ENCODE data around the gene PSMC6. TPM values are rescaled to one million over a fixed set of nuclear protein-coding genes. Genes with fewer than 3 reads are reported as not detected.

Gene PSMC6
- 53.4 and 53.8 TPM in 2 replicates for total RNA-seq

DNA sequence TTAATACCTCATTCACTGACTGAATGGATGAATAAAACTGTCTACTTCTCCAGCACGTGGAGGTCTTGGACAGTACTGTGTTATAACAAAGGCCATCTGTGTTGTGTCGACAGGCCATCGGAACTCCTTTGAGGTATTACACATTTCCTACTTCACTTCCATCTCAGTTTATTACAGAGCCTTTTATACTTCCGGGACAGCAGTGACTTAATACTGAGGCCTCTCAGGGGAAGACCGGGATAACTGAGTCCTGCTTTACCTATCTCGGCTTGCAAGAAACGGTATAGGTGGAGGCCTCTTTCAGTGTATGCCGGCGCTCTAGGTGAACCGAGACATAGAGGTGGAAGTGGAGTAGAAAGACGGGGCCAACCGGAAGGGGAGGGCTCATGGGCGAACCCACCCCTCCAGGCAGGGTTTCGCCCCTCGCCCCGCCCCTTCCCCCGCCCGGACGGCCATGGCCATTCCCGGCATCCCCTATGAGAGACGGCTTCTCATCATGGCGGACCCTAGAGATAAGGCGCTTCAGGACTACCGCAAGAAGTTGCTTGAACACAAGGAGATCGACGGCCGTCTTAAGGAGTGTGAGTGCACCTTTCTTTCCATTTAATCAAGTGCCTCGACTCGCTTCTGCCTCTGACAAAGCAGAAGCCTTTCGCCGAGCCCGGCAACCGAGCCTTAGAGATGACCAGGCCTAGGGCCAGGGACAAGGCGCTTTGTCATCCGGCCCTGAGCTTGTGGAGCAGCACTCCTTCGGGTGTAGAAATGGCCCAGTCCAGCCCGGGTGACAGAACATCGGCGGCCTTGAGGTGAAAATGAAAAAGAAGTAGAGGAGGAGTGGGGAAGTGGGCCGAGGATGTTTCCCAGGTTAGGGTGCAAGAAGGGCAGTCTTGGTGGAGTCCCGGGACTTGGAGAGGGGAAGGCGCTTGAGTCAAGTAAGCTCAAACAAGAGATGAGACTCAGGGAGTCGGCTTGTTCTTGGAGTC is at the start of gene PSMC6:
TSS of gene PSMC6 (plus strand) at position 477 of the 983 bp plus-strand sequence. CDS start at position 497, 20 bp downstream.
- peak; percentile 92 for DNase-seq (ENCODE audit: low read depth in 2 of 2)

GRCh38 chr14:52660325-52660724 is 46.7 kb upstream of the PSMC6 start:
- DNase-seq (ENCODE audit: low read depth in 2 of 2), result no peak

GRCh38 chr14:52660832-52661231 is 46.2 kb upstream of the PSMC6 start:
- DNase-seq (ENCODE audit: low read depth in 2 of 2), result no peak

DNA sequence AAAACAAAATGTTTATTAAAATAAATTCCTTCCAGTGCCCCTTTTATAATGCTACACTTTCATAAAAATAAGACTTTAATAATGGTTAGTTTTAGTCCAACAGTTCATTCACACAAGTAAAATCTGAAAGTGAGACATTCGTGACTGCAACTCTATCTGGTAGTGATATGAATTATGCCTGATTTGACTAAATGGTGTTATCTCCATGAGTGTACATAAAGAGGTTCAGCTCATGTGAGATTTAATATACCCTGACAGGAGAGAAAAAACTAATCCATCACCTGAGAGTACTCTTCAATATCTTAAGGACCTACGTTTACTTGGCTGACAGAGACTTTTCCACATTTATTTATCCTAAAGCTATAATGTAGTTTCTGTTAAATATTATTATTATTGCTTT is 45.7 kb upstream of the PSMC6 start:
- DNase-seq (ENCODE audit: low read depth in 2 of 2), result no peak

GRCh38 chr14:52663850-52664249 is 43.1 kb upstream of the PSMC6 start:
- no peak for DNase-seq (ENCODE audit: low read depth in 2 of 2)

- DNase-seq (ENCODE audit: low read depth in 2 of 2), result peak in 1 of 2 donors; percentile 9
Measured at GRCh38 chr14:52678591-52678990, 28.4 kb upstream of the PSMC6 start.

- peak in 1 of 2 donors; percentile 13 for DNase-seq (ENCODE audit: low read depth in 2 of 2)
Measured at GRCh38 chr14:52683985-52684520, 22.9 kb upstream of the PSMC6 start.

DNA sequence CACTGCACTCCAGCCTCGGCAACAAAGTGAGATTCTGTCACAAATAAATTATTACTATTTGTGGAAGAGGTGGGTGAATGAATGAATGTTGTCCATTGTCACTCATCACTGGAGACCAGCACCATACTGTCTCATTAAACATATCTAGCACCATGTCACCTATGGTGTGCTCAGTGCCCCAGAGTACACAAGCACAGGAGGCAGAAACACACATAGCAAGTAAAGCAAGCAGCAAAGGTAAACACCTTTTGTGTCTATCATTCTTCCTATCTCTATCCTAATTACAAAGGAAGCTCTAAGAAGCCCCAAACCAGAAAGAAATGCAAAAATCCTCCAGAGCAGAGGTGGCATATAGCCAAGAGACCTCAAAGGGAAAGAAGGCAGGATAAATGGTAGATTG is 20.8 kb upstream of the PSMC6 start:
- DNase-seq (ENCODE audit: low read depth in 2 of 2), result no peak

GRCh38 chr14:52690983-52691760 is 15.8 kb upstream of the PSMC6 start:
- DNase-seq (ENCODE audit: low read depth in 2 of 2), result peak in 1 of 2 donors; percentile 51

- DNase-seq (ENCODE audit: low read depth in 2 of 2), result peak; percentile 3 to 61
Measured at GRCh38 chr14:52692248-52692962, 14.6 kb upstream of the PSMC6 start.

DNA sequence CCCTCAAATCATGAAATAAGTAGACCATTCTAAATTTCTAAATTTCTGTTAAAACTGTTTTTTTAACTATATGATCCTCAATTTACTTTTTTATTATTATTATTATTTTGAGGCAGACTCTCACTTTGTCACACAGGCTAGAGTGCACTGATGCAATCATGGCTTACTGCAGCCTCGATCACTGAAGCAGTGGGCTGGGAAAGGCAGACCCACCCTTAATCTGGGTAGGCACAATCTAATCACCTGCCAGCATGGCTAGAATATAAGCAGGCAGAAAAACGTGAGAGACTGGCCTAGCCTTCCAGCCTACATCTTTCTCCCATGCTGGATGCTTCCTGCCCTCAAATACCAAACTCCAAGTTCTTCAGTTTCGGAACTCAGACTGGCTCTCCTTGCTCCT is 14.0 kb upstream of the PSMC6 start:
- no peak for DNase-seq (ENCODE audit: low read depth in 2 of 2)

GRCh38 chr14:52693532-52693931 is 13.5 kb upstream of the PSMC6 start:
- no peak for DNase-seq (ENCODE audit: low read depth in 2 of 2)

GRCh38 chr14:52694761-52695480 is 12.1 kb upstream of the PSMC6 start:
- peak; percentile 36 to 59 for DNase-seq (ENCODE audit: low read depth in 2 of 2)

DNA sequence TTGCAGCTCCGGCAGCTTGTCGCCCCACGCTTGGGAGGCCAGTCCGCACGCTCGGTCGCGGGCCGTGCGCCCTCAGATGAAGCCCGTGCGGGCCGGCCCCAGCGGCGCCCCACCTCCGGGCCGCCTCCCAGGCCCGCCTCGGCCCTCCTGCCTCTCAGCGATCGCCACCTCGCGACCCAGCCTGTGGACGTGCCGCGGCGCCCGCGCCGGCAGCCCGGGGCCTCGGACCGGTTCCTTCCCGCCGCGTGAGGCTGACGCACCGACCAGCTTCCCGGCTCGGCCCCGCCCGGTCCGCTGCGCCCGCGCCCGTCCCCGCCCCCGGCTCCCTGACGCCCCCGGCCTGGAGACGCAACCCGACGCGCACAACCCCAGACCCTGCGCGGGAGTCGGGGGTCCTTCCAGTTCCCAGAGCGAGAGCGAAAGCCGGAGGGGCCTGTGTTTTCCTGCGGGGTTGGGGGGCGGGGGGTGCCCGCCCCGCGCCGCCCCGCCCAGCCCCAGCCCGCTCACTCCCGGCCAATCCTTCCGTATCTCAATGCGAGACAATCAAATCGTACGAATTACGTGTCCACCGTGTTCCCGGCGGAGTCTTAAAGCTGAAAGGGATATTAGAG is 11.4 kb upstream of the PSMC6 start, which contains the start of gene ERO1A:
TSS of gene ERO1A (minus strand) at position 78 of the 611 bp plus-strand sequence. CDS start at position 1, 77 bp downstream.
- peak; percentile 87 to 89 for DNase-seq (ENCODE audit: low read depth in 2 of 2)

GRCh38 chr14:52700701-52701172 is 6.3 kb upstream of the PSMC6 start:
- peak; percentile 70 to 79 for DNase-seq (ENCODE audit: low read depth in 2 of 2)

GRCh38 chr14:52701223-52701622 is 5.8 kb upstream of the PSMC6 start:
- DNase-seq (ENCODE audit: low read depth in 2 of 2), result peak in 1 of 2 donors; percentile 6

DNA sequence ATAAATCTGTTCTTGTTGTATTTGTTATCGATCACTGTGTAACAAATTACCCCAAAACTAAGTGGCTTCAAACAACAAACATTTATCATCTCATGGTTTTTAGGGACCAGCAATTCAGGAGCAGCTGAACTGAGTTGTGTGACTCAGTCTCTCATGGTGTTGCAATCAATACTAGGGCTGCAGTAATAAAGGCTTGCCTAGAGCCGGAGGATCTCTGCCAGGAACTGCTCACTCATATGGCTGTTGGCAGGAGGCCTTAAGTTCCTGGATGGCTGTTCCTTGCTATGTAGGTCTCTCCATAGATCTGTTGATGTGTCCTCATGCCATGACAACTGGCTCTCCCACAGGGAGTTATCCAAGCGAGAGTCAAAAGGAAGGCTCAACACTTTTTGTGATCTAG is 3.8 kb upstream of the PSMC6 start:
- peak in 1 of 2 donors; percentile 84 for DNase-seq (ENCODE audit: low read depth in 2 of 2)

- DNase-seq (ENCODE audit: low read depth in 2 of 2), result no peak
Measured at GRCh38 chr14:52703664-52704063, 3.3 kb upstream of the PSMC6 start.

DNA sequence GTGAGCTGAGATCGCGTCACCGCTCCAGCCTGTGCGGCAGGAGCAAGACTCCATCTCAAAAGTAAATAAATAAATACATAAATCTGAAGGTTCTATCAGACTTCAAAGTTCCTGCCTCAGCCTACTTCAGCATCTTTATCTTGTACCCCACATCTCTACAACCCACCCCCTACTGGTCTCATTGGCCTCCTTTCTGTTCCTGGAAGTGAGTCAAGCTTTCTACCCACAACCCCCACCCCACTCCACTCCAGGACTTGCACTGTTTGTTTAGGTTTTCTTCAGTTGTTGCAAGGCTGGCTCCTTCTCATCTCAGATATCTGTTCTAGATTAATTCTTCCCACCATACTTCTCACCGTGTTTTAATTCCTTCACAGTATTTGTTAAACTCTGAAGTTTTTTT is 714 bp upstream of the PSMC6 start:
- DNase-seq (ENCODE audit: low read depth in 2 of 2), result peak in 1 of 2 donors; percentile 59

DNA sequence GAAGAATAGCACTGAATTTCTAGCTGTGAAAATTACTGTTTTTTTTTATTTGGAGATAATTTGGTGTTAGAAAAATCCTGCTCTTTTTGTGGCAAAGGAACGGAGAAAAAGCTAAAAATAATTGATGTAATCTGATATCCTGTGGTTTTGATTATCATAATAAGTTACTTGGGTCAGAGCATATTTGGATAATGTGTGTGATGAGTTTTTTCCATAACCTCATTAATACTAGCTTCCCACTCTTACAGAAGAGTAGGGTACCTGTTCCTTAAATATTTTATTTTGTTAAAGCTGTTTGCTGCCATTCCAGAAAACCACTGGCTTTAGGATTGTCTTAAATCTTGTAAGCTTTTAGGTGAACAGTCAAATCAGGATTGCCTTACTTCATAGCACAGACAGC is 4.7 kb downstream of the PSMC6 start:
- DNase-seq (ENCODE audit: low read depth in 2 of 2), result no peak

Measured in lung microvascular endothelial cell (primary cell).